GM12875 (cell line): ENCODE data around the gene ATP8B4.

ENCODE experiments used
- H3K4me3 ChIP-seq: one replicate; pipeline ENCODE4 v1.5.1; 2011; ENCODE audit warnings: low read depth, low read length, control low read depth
- CTCF ChIP-seq: IDR thresholded peaks from 2 replicates; pipeline ENCODE4 v1.5.1; 2011; ENCODE audit warnings: low read depth, mild to moderate bottlenecking, control low read depth, inconsistent platforms, low read length, moderate library complexity, borderline replicate concordance; ENCODE audit not compliant: insufficient read depth

The ATP8B4 gene

GRCh38 chr15:49857496-49858475, 261.2 kb downstream of the ATP8B4 start:
- TF ChIP-seq CTCF = no peak
- H3K4me3 ChIP-seq = no peak overlapping the region

- H3K4me3 ChIP-seq = no peak overlapping the region
- no peak for TF ChIP-seq CTCF
These were observed 263.0 kb downstream of the ATP8B4 start for GRCh38 chr15:49855917-49856637.

GRCh38 chr15:49852756-49853155, 266.3 kb downstream of the ATP8B4 start:
- H3K4me3 ChIP-seq = no peak overlapping the region
- TF ChIP-seq CTCF = no peak

GRCh38 chr15:49848807-49849206, 270.2 kb downstream of the ATP8B4 start:
- no peak for TF ChIP-seq CTCF
- H3K4me3 ChIP-seq = no peak overlapping the region

GRCh38 chr15:49848282-49848724, 270.7 kb downstream of the ATP8B4 start:
- no peak for TF ChIP-seq CTCF
- no peak overlapping the region for H3K4me3 ChIP-seq

- no peak overlapping the region for H3K4me3 ChIP-seq
- TF ChIP-seq CTCF = no peak
These were observed 271.4 kb downstream of the ATP8B4 start for GRCh38 chr15:49847423-49848281.
